ENCODE measurements around the gene MYL12A. TPM values are rescaled to one million over a fixed set of nuclear protein-coding genes. Genes with fewer than 3 reads are reported as not detected.

MYL12A gene
- total RNA-seq, 4 donors from 2014 or later: 281 to 361 (median 317) TPM

GRCh38 chr18:3225588-3225987 is 22.0 kb upstream of the MYL12A start:
- no peak overlapping the region for H3K4me3 ChIP-seq
- DNase-seq: no peak
- 83 to 86% methylated on average over 3 of the region's 3 CpGs for WGBS, 2 donors

GRCh38 chr18:3226048-3226447 is 21.6 kb upstream of the MYL12A start:
- H3K4me3 ChIP-seq: no peak overlapping the region
- no peaks in the 10 kb centered on the region for H3K27me3 ChIP-seq
- H3K36me3 ChIP-seq: no peaks in the 10 kb centered on the region
- TF ChIP-seq, protein P1, sequence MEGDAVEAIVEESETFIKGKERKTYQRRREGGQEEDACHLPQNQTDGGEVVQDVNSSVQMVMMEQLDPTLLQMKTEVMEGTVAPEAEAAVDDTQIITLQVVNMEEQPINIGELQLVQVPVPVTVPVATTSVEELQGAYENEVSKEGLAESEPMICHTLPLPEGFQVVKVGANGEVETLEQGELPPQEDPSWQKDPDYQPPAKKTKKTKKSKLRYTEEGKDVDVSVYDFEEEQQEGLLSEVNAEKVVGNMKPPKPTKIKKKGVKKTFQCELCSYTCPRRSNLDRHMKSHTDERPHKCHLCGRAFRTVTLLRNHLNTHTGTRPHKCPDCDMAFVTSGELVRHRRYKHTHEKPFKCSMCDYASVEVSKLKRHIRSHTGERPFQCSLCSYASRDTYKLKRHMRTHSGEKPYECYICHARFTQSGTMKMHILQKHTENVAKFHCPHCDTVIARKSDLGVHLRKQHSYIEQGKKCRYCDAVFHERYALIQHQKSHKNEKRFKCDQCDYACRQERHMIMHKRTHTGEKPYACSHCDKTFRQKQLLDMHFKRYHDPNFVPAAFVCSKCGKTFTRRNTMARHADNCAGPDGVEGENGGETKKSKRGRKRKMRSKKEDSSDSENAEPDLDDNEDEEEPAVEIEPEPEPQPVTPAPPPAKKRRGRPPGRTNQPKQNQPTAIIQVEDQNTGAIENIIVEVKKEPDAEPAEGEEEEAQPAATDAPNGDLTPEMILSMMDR (IDR thresholded peaks at IDR 0.05): no peak
- TF ChIP-seq POLR2A (IDR thresholded peaks at IDR 0.05): no peak
- intact Hi-C loops (cut with DNase I): no loop called here
- H3K4me1 ChIP-seq: peaks cover 0 to 5% (median 0%) of the 10 kb centered on the region in 3 donors
- H3K9me3 ChIP-seq: no peaks in the 10 kb centered on the region
- WGBS, 2 donors: 94% methylated on average over 6 of the region's 6 CpGs
- no peak overlapping the region for H3K27ac ChIP-seq
- DNase-seq: no peak

More at GRCh38 chr18:3225588-3225987, 22.0 kb upstream of the MYL12A start:
- H3K36me3 ChIP-seq: no peaks in the 10 kb centered on the region
- intact Hi-C loops (cut with DNase I): no loop called here
- H3K9me3 ChIP-seq: no peaks in the 10 kb centered on the region
- TF ChIP-seq POLR2A (IDR thresholded peaks at IDR 0.05): no peak
- TF ChIP-seq, protein P1 (IDR thresholded peaks at IDR 0.05): no peak
- H3K27ac ChIP-seq: no peak overlapping the region
- peaks cover 0 to 3% (median 0%) of the 10 kb centered on the region in 3 donors for H3K4me1 ChIP-seq
- no peaks in the 10 kb centered on the region for H3K27me3 ChIP-seq

DNA sequence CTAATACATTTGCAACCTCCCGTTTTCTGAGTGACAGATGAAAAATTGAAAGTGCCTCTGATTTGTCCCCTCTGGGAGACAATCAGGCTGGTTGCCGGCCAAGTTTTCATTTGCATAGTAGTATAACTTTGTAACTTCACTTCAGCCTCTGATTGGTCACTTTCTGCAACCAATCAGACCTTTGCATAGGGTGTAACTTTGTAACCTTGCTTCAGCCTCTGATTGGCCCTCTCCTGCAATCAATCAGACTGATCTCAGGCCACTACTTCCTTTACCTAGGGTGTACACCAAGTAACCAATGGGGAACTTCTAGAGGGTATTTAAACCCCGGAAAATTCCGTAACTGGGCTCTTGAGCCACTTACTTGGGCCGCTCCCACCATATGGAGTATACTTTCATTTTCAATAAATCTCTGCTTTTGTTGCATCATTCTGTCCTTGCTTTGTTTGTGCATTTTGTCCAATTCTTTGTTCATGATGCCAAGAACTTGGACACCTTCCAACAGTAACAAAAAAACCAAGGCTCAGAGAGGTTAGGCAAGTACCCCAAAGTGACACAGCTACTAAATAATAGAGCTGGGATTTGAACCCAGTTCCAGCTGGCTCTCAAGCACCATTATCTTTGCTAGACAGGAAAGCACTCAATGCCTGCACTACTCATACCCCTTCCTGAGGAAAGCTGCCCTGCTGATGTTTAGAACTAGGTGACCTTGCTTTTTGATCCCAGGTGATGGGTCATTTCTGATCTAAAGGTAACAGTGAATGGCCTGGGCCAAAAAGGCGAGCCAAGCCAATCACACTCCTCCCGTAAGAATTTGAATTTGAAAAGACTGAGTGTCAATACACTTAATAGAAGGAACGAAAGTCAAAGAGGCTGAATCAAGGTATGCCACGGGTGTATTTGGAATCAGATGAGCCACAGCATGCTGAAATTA is 16.9 kb upstream of the MYL12A start:
- Histone ChIP-seq H3K27ac (no peak overlapping the region), H3K36me3 (no peaks in the 10 kb centered on the region), H3K9me3 (no peaks in the 10 kb centered on the region), H3K4me1 (peaks cover 0 to 9% (median 0%) of the 10 kb centered on the region in 3 donors), H3K4me3 (no peak overlapping the region), H3K27me3 (no peaks in the 10 kb centered on the region)
- TF ChIP-seq, protein P1 (IDR thresholded peaks at IDR 0.05): no peak
- no peak for TF ChIP-seq POLR2A (IDR thresholded peaks at IDR 0.05)
- DNase-seq: no peak
- 76 to 83% methylated on average over 9 of the region's 9 CpGs for WGBS, 2 donors
- intact Hi-C loops (cut with DNase I): loop anchor here (5.0 kb wide), 1 partner anchor 298 kb away; no protein-coding TSS in a partner anchor

- Histone ChIP-seq H3K36me3 (no peaks in the 10 kb centered on the region), H3K4me1 (peaks cover 0 to 9% (median 0%) of the 10 kb centered on the region in 3 donors), H3K27me3 (no peaks in the 10 kb centered on the region), H3K27ac (no peak overlapping the region), H3K9me3 (no peaks in the 10 kb centered on the region), H3K4me3 (no peak overlapping the region)
- no peak for DNase-seq
- intact Hi-C loops (cut with DNase I): loop anchor here (5.0 kb wide), 1 partner anchor 301 kb away; no protein-coding TSS in a partner anchor
- WGBS, 2 donors: 71 to 79% methylated on average over 1 of the region's 1 CpG
- no peak for TF ChIP-seq POLR2A (IDR thresholded peaks at IDR 0.05)
- TF ChIP-seq, protein P1 (IDR thresholded peaks at IDR 0.05): no peak
Measured at GRCh38 chr18:3233004-3233403, 14.6 kb upstream of the MYL12A start.

All from esophagus squamous epithelium (tissue), 5 donors.